ENCODE data around the gene BMAL2. TPM values are rescaled to one million over a fixed set of nuclear protein-coding genes. Genes with fewer than 3 reads are reported as not detected.

BMAL2 gene
- total RNA-seq, 1 experiment from 2014 or later, result 23.1 TPM

GRCh38 chr12:27305673-27306456 is 26.8 kb upstream of the BMAL2 start:
- no peaks in the 10 kb centered on the region for H3K9me3 Mint-ChIP-seq
- peak; percentile 76 for TF ChIP-seq CTCF (conservative IDR thresholded peaks at IDR 0.05)
- no peak overlapping the region for H2AK5ac ChIP-seq (ENCODE audit: insufficient read length, low read length)
- H4K91ac ChIP-seq (ENCODE audit: insufficient read length, low read depth, low read length), result no peak overlapping the region
- WGBS (ENCODE audit: extremely low coverage, insufficient read length, low lambda C conversion rate), result no CpG with 5 or more reads among the region's 1 CpG
- no peak overlapping the region for H2BK15ac ChIP-seq (ENCODE audit: low read depth, low read length)
- H3K4me3 Mint-ChIP-seq, result no peak overlapping the region
- H3K27me3 Mint-ChIP-seq (ENCODE audit: low read depth), result no peaks in the 10 kb centered on the region
- peaks cover 10 to 23% (median 12%) of the 10 kb centered on the region in 3 experiments; a peak in 6 of 7 replicates for H3K36me3 Mint-ChIP-seq (ENCODE audit: insufficient read depth in 1 of 3, low read depth in 3 of 3)
- no peak overlapping the region for H3K18ac ChIP-seq (ENCODE audit: insufficient read length, low read depth, low read length)
- H2AFZ ChIP-seq (ENCODE audit: low read length), result no peak overlapping the region
- H3T11ph ChIP-seq (ENCODE audit: low read length), result no peak overlapping the region
- no peaks in the 10 kb centered on the region for H3K79me1 ChIP-seq (ENCODE audit: insufficient read depth, low read depth, low read length, poor library complexity, severe bottlenecking)
- H4K8ac ChIP-seq (replicated peaks; ENCODE audit: insufficient read length, low read depth, low read length), result no peak overlapping the region
- no peak for DNase-seq
- H3K23ac ChIP-seq (ENCODE audit: insufficient read length, low read depth, low read length), result no peak overlapping the region
- no peak overlapping the region for H2BK5ac ChIP-seq (ENCODE audit: insufficient read length, low read length)
- H3K4ac ChIP-seq (ENCODE audit: low read depth, low read length), result no peak overlapping the region
- no peak overlapping the region for H3K4me2 ChIP-seq (ENCODE audit: insufficient read depth, insufficient read length, low read length)
- no peak overlapping the region for H3K9ac ChIP-seq (ENCODE audit: extremely low read depth, insufficient read length, low read length)
- H3K4me1 ChIP-seq (ENCODE audit: insufficient read depth, low read length), result no peaks in the 10 kb centered on the region
- no peak overlapping the region for H2BK120ac ChIP-seq (ENCODE audit: low read depth, low read length, poor library complexity, severe bottlenecking)
- H3K56ac ChIP-seq (ENCODE audit: insufficient read length, low read depth, low read length), result no peak overlapping the region
- H3K79me2 ChIP-seq (ENCODE audit: insufficient read depth, low read length), result no peaks in the 10 kb centered on the region
- 0 out of 7 replicates have a peak overlapping the region, but pooled peaks of 1 of the 3 experiments have one; percentile 8 for H3K27ac Mint-ChIP-seq
- H4K20me1 ChIP-seq (ENCODE audit: control insufficient read depth, insufficient read depth, insufficient read length), result no peaks in the 10 kb centered on the region
- H3K9me3 ChIP-seq (ENCODE audit: control insufficient read depth, low read depth, low read length), result no peaks in the 10 kb centered on the region
- no peak overlapping the region for H2BK12ac ChIP-seq (ENCODE audit: insufficient read length, low read depth, low read length)
- no peak overlapping the region for H3K27ac ChIP-seq (ENCODE audit: insufficient read length, low read depth, low read length)
- no peak overlapping the region for H2BK20ac ChIP-seq (ENCODE audit: low read depth, low read length, poor library complexity, severe bottlenecking)
- H4K5ac ChIP-seq (ENCODE audit: insufficient read length, low read depth, low read length), result no peak overlapping the region
- no peaks in the 10 kb centered on the region for H3K4me1 Mint-ChIP-seq
- no peaks in the 10 kb centered on the region for H3K27me3 ChIP-seq (ENCODE audit: insufficient read depth, low read length)
- no peaks in the 10 kb centered on the region for H3K23me2 ChIP-seq (ENCODE audit: insufficient read length, low read depth, low read length, poor library complexity, severe bottlenecking)
- no peak overlapping the region for H3K14ac ChIP-seq (ENCODE audit: insufficient read depth, low read length)
